DMS53 treated with DMSO at 0.1 percent for 48 hours (cell line): ENCODE results near the gene LRP1.
A peak's percentile ranks its signal among the peaks of the same experiment; 100 is the strongest.

Experiments used
- DNase-seq: peaks from one replicate; lab custom pipeline; 2025; ENCODE audit not compliant: unreplicated experiment; lab: John Stamatoyannopoulos, UW

LRP1 gene

DNA sequence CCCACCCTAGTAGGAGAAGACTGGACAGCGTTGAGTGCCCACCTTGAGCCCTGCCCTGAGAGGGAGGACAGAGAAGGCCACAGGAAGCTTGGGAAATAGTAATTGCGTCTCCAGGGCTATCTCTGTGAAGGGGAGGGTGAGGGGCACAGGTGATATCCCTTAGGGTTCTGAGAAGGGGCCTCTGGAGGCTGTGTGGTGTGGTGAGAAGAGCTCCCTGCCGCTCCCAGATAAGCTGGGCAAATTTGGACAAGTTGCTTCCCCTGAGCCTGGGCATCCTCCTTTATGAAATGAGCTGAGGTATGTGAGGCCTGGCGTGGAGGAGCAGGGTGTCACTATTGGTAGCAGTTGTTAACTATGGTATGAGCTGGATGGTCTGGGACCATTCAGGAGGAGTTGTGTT lies 42.6 kb downstream of the LRP1 start:
- no peak for DNase-seq

DNA sequence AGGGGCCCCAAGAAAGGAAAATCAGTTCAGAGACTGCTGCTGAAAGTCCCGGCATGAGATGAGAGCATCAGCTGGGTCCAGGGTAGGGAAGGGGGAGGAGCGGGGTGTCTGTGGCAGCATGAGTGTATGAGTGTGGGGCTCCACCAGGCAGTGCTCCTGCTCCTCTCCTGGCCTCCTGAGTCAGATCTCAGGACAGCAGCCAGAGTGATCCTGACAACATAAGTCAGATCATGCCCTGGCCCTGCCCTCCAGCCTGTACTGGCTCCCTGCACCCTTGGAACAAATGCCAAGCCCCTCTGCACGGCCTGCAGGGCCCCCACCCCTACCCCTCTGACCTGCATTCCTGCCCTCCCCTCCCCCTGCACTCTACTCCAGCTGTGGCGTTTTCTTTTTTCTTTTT lies 43.4 kb downstream of the LRP1 start:
- DNase-seq = no peak

DNA sequence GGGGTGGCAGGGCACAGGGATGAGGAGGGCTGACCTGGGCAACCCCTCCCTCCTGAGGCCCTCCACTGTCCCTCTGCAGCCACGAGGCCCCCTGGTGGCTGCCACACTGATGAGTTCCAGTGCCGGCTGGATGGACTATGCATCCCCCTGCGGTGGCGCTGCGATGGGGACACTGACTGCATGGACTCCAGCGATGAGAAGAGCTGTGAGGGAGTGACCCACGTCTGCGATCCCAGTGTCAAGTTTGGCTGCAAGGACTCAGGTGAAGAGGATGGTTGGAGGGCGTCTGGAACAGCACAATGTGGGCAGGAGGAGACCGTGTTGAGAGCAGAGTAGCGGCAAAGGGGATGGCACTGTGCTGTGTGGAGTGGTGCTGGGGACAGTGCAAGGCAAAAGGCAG lies 44.8 kb downstream of the LRP1 start:
- DNase-seq = no peak

DNA sequence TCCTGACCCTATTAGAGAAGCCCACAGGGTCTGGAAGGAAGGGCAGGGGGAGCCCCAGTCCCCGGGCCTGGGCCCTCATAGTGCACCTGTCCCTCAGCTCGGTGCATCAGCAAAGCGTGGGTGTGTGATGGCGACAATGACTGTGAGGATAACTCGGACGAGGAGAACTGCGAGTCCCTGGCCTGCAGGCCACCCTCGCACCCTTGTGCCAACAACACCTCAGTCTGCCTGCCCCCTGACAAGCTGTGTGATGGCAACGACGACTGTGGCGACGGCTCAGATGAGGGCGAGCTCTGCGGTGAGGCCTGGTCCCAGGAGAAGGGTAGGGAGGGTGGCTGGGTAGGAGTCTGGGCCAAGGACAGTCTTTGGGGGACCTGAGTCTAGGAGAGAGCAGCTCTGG lies 45.4 kb downstream of the LRP1 start:
- no peak for DNase-seq

DNA sequence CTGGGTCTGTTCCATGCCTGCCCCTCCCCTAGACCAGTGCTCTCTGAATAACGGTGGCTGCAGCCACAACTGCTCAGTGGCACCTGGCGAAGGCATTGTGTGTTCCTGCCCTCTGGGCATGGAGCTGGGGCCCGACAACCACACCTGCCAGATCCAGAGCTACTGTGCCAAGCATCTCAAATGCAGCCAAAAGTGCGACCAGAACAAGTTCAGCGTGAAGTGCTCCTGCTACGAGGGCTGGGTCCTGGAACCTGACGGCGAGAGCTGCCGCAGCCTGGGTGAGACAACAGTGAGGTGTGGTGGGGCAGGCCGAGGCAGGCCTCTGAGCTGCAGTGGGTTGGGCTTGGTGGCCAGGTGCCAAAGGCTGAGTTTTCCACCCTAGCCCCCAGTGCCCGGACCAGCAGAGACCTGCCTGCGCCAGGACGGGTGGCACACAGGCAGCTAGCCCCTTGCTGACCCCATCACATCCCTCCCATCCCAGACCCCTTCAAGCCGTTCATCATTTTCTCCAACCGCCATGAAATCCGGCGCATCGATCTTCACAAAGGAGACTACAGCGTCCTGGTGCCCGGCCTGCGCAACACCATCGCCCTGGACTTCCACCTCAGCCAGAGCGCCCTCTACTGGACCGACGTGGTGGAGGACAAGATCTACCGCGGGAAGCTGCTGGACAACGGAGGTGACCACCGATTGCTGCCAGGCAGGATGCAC lies 47.3 kb downstream of the LRP1 start:
- DNase-seq = peak; percentile 84

DNA sequence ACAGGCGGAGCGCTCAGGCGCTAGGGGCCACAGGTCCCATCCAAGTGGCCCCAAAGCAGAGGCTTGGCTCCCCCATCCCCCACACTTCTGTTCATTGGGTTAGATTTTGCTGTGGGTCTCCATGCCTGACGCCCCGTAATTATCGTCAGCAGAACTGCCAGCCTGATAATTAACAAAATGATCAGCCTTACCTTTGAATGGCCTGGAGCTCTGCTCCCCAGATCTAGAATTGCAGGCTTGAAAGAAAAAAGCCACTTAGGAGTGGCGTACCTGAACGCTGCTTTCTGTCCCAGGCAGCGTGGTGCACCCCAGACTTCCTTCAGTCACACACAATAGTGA lies 47.8 kb downstream of the LRP1 start:
- no peak for DNase-seq

DNA sequence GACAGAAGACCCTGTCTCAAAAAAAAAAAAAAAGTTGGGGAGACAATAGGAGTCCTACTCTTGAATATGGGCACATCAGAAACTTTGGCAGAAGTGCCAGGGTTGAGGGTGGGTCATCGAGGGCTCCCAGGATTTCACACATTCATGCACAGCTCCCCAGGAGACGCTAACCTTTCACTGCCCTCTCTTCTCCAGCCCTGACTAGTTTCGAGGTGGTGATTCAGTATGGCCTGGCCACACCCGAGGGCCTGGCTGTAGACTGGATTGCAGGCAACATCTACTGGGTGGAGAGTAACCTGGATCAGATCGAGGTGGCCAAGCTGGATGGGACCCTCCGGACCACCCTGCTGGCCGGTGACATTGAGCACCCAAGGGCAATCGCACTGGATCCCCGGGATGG lies 48.6 kb downstream of the LRP1 start:
- no peak for DNase-seq

DNA sequence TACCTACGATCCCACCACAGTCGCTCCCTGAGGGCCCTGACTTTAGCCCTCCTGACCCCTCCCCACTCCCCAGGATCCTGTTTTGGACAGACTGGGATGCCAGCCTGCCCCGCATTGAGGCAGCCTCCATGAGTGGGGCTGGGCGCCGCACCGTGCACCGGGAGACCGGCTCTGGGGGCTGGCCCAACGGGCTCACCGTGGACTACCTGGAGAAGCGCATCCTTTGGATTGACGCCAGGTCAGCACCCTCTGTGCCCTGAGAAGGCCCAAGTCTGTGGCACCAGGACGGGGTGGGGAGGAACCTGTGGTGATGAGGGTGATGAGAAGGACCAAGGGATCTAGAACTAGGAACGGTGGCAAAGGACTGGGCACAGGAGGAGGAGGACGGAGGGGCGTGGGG lies 49.1 kb downstream of the LRP1 start:
- no peak for DNase-seq

DNA sequence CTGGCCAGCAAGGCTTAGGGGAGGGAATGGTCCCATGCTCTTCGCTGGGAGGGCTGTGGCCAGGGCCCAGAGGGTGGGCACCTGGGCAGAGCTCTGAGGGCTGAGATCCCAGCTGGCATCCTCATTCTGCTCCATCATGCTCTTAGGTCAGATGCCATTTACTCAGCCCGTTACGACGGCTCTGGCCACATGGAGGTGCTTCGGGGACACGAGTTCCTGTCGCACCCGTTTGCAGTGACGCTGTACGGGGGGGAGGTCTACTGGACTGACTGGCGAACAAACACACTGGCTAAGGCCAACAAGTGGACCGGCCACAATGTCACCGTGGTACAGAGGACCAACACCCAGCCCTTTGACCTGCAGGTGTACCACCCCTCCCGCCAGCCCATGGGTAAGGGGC lies 49.9 kb downstream of the LRP1 start:
- no peak for DNase-seq

DNA sequence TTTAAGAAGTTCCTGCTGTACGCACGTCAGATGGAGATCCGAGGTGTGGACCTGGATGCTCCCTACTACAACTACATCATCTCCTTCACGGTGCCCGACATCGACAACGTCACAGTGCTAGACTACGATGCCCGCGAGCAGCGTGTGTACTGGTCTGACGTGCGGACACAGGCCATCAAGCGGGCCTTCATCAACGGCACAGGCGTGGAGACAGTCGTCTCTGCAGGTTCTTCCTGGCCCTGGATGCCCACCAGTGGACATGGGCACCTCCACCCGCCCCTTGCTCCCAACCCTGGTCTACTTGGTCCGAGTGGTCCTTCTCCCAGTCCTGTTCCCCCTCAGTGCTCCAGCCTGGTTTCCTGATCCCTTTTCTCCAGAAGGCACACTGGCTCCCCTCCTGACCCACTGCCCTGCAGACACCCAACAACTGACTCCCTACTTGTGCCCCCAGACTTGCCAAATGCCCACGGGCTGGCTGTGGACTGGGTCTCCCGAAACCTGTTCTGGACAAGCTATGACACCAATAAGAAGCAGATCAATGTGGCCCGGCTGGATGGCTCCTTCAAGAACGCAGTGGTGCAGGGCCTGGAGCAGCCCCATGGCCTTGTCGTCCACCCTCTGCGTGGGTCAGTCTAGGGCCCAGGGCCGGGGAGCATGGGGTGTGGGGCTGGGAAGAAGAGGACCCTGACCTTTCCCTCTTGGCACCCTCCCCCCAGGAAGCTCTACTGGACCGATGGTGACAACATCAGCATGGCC lies 51.2 kb downstream of the LRP1 start:
- DNase-seq = no peak

DNA sequence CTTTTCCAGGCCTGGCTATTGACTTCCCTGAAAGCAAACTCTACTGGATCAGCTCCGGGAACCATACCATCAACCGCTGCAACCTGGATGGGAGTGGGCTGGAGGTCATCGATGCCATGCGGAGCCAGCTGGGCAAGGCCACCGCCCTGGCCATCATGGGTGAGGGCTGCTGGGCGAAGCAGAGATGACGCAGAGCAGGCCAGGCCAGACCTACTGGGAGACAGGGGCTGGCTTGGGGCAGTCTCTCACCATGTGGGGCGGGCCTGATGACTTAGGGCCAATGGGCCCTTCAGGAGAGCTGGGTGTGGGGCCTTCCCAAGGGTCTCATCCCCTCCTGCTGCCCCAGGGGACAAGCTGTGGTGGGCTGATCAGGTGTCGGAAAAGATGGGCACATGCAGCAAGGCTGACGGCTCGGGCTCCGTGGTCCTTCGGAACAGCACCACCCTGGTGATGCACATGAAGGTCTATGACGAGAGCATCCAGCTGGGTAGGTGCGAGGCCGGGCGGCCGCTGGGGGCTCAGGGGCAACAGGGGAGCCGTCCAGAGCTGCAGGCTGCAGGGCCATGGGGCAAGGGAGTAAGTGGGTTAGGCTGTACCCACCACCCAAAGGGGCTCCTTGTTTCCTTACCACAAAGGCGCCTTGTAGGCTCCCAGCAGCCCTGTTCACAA lies 52.2 kb downstream of the LRP1 start:
- no peak for DNase-seq

DNA sequence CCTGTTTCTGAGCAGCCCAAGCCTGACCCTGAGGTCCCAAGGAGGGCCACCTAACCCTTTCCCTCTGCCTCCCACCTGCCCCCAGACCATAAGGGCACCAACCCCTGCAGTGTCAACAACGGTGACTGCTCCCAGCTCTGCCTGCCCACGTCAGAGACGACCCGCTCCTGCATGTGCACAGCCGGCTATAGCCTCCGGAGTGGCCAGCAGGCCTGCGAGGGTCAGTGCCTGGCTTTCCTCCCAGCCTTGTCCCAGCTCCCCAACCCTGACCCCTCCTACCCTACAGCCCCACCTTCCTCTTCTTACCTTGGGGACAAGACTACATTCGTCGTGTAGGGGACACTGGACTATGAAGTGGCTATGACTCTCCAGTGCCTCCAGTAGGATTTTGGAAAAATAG lies 52.8 kb downstream of the LRP1 start:
- no peak for DNase-seq

DNA sequence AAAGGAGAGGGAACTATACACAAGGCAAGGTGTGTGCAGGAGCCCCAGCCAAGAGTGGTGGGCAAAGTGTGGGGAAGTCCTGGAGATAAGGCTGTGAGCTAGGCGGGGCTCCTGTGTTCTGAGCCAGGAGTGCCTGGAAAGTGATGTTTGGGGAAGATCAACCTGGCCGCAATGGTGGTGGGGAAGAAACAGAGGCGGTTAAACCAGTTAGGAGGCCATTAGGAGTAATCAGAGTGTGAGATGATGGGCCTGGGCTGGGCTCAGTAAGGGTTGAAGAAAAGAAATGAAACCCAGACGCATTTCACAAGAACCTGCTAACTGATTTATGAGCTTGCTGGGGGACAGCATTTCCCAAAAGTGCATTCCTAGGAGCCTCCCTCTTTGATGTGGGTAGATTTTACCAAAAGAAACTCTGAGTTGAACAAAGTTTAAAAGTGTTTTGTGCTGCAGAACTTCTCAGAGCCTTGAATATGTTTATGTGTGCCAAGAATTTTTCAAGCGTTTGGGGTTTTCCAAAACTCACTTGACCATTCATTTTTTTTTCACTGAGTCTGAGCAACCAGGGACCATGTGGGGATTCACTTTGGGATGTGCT lies 53.4 kb downstream of the LRP1 start:
- DNase-seq = no peak

DNA sequence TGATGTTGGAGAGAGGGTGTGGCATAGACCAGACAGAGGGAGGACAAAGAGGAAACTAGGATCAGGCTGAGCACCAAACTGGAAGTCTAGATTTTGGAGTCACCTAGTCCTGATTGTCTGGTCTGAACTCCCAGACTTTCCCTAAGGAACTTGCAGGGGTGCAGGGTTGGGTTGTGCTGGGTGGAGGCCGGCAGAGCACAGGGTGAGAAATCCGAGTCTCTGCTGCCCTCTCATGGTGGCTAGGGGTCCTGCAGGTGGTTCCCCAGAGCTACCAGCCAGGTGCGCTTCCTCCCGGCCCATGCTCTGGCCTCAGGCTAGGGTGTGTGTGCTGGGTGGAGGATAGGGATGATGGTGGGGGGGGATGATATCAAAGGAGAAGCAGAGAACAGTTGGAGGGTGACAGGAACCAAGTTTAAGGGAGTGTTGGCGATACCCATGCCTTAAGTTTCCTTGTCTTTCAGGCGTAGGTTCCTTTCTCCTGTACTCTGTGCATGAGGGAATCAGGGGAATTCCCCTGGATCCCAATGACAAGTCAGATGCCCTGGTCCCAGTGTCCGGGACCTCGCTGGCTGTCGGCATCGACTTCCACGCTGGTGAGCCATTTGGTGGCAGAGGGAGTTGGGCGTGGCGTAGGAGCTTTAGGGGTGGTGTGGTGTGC lies 54.8 kb downstream of the LRP1 start:
- DNase-seq = peak; percentile 83

DNA sequence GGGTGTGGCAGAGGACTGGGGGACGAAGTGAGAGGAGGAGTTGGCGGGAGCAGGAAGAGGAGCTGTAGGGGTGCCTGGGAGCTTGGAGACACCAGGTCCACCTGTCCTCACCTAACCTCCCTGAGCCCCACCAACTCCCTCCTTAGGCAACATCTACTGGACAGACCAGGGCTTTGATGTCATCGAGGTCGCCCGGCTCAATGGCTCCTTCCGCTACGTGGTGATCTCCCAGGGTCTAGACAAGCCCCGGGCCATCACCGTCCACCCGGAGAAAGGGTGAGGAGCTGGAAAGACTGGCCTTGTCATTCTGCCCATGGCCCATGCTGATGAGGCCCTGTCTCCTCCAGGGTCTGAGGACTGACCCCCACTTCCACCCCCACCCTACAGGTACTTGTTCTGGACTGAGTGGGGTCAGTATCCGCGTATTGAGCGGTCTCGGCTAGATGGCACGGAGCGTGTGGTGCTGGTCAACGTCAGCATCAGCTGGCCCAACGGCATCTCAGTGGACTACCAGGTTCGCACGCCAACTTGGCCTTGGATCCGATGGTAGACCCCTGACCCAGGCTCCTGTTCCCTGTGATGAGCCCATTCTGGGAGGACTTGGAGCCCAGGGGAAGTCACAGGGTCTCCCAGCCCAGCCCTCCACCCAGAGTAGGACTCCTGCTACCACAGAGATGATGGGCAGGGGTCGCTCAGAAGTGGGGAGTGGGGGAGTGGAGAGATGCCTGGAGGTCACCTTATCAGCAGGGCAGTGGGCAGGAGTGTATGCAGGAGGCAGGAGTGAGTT lies 55.8 kb downstream of the LRP1 start:
- DNase-seq = no peak

DNA sequence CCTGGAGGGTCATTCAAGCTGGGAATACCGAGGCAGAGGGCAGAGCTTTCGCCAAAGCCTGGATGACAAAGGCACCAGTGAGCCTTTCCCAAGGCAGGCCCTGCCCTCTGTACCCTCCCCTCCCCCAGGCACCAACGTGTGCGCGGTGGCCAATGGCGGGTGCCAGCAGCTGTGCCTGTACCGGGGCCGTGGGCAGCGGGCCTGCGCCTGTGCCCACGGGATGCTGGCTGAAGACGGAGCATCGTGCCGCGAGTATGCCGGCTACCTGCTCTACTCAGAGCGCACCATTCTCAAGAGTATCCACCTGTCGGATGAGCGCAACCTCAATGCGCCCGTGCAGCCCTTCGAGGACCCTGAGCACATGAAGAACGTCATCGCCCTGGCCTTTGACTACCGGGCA lies 57.1 kb downstream of the LRP1 start:
- no peak for DNase-seq

DNA sequence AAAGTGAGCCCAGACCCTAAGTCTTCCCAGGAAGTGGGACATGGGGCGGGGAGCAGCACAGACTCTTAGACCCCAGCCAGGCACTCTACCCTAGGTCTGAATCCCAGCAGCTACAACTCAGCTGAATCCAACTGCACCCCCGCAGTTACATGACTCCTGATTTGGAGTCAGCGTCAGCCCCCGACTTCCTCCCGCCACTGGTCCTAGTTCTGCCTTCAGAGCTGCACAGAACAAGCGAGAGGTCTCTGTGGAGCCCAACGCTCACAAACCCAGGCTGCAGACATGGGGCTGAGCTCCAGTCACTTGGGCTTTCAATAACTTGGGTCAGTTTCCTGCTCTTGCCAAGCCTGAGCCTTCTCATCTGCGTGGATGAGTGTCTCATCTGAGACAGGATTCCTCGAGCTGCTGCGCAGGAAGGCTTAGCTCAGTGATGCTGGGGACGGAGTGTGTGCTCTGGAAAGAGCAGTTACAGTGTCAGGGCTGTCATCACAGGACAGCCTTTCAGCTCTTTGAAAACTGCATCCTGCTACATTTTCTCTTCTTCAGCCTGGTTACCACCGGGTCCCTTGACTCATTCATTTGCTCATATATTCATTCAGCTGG lies 57.7 kb downstream of the LRP1 start:
- no peak for DNase-seq

DNA sequence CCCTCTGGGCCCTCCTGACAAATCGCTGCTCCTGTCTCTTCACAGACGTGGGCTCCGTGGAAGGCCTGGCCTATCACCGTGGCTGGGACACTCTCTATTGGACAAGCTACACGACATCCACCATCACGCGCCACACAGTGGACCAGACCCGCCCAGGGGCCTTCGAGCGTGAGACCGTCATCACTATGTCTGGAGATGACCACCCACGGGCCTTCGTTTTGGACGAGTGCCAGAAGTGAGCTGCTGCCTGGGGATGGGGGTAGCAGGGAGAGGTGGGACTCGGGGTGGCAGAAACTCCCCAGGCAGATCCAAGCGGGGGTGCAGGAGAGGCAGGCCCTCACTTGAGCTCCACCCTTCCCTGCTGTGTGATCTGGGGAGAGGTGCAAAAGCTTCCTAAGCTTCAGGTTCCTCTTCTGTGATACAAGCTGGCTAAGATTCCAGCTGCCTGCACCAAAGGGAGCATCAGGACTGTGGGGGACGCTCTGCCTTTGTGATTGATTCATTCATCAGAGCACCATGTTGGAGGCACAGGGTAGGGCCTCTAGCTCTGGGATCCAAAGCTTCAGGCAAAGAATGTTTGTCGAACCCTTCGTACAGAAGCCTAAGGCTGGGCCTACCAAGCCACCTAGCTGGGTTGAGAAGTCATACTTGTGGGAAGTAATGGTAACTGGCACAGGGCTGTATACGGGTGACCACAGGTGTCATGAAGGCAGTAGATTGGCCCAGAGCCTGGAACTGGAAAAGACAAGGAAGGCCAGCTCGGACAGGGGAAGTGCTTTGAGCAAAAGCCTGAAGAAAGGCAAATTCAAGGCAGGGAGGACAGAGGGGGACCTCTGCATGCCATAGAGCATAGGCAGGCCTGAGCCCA lies 59.2 kb downstream of the LRP1 start:
- no peak for DNase-seq

DNA sequence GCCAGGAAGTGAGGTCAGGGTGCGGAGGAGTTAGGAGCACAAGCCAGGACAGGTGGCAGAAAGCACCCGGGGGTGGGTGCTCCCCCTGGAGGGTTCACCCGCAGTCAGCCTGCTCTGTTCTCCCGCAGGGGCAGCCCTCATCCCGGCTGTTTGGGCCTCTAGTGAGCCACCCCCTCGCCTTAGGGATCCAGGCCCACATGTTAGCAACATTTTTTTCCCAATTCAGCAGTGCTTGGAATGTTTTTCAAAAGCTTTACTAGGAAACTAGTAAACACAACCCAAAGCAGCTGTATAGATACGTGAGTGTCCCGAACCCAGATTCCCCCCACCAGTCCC lies 59.8 kb downstream of the LRP1 start:
- no peak for DNase-seq

DNA sequence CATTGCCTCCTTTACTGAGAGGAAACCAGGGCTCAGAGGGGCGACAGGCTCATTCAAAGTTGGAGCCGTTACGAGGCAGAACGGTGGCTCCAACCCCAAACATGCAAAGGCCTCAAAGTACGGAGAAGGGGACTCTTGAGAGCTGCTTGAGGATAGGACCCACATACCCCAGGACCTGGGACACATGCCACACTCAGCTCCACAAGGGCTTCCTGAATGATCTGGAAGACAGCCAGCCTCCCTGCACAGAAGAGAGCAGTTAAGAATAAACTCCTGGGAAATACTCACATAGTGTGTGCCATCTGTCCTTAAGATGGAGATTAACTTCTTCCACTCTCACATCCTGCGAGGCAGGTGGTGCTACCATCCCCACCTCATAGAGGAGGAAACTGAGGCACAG lies 61.8 kb downstream of the LRP1 start:
- no peak for DNase-seq
